Activated CD4-positive, CD25-positive, alpha-beta regulatory T cell treated with anti-CD3 and anti-CD28 coated beads, Interleukin-2, amount 50 U/mL, for 16 hours (primary cell): ENCODE results near the gene SMIM24.
"Not testable (repeated sequence)": the region's sequence is repeated elsewhere in the genome, so short reads cannot be mapped to it uniquely, and the experiment has no call there.

ENCODE experiments used
- DNase-seq: peaks from one replicate; pipeline ENCODE4 v3.0.0-alpha.2; 2020; ENCODE audit warnings: low read depth, low spot score

SMIM24 gene

GRCh38 chr19:3514930-3515329 is 34.6 kb upstream of the SMIM24 start:
- DNase-seq = no peak

- no peak for DNase-seq
These were observed 33.2 kb upstream of the SMIM24 start for GRCh38 chr19:3513229-3514140.

- DNase-seq = no peak
These were observed 32.4 kb upstream of the SMIM24 start for GRCh38 chr19:3512562-3513228.

- DNase-seq = no peak
These were observed 31.4 kb upstream of the SMIM24 start for GRCh38 chr19:3511506-3512251.

- DNase-seq = no peak
These were observed 30.4 kb upstream of the SMIM24 start for GRCh38 chr19:3510727-3511126.

GRCh38 chr19:3509566-3509989 is 29.3 kb upstream of the SMIM24 start:
- no peak for DNase-seq

- DNase-seq = no peak
These were observed 28.6 kb upstream of the SMIM24 start for GRCh38 chr19:3508771-3509535.

- DNase-seq = not testable (repeated sequence)
These were observed 27.9 kb upstream of the SMIM24 start for GRCh38 chr19:3508121-3508661.

- DNase-seq = no peak
These were observed 27.2 kb upstream of the SMIM24 start for GRCh38 chr19:3507371-3508120.

- DNase-seq = no peak
These were observed 26.3 kb upstream of the SMIM24 start for GRCh38 chr19:3506384-3507340.

- DNase-seq = peak; percentile 100
These were observed 25.5 kb upstream of the SMIM24 start, which contains the start of gene FZR1 for GRCh38 chr19:3505598-3506383. TSS of gene FZR1 (plus strand) at chr19:3506311. CDS start at chr19:3522990, 16,679 bp downstream.

GRCh38 chr19:3504735-3505134 is 24.4 kb upstream of the SMIM24 start:
- DNase-seq = no peak

- DNase-seq = no peak
These were observed 22.8 kb upstream of the SMIM24 start for GRCh38 chr19:3503036-3503572.

GRCh38 chr19:3501780-3502179 is 21.5 kb upstream of the SMIM24 start:
- no peak for DNase-seq

GRCh38 chr19:3500429-3501101 is 20.2 kb upstream of the SMIM24 start, which contains the start of gene DOHH:
TSS of gene DOHH (minus strand) at chr19:3500674. CDS start at chr19:3496814, 3,860 bp downstream.
- DNase-seq = peak; percentile 86

GRCh38 chr19:3499738-3500428 is 19.6 kb upstream of the SMIM24 start:
- DNase-seq = no peak
